ENCODE data around the gene ZNF18. TPM values are rescaled to one million over a fixed set of nuclear protein-coding genes. Genes with fewer than 3 reads are reported as not detected.
A peak's percentile ranks its signal among the peaks of the same experiment; 100 is the strongest.
"Not testable (repeated sequence)": the region's sequence is repeated elsewhere in the genome, so short reads cannot be mapped to it uniquely, and the experiment has no call there.

Gene ZNF18
- total RNA-seq, 1 donor from 2014 or later: 19.0 TPM

GRCh38 chr17:11986179-11986941 is 10.9 kb downstream of the ZNF18 start:
- DNase-seq: no peak

GRCh38 chr17:11981862-11982261 is 15.4 kb downstream of the ZNF18 start:
- no peak for DNase-seq

DNA sequence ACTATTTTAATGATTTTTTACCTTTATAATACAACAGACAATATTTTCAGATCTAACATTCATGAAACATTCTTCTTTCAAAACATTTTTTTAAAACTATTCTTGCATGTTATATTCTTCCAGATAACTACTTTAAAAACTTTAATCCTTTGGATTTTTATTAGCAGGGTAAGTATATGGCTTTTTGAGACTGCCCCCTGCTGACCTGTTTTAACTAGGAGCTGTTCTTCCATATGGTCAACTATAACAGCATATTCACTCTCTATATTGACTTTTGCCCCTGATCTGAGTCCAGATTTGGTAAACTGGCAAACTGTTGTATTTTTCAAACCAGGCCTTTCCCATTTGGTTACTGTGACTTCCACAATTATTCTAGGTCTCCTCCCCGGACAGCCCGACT is 16.5 kb downstream of the ZNF18 start:
- no peak for DNase-seq

GRCh38 chr17:11979795-11980194 is 17.5 kb downstream of the ZNF18 start:
- no peak for DNase-seq

DNA sequence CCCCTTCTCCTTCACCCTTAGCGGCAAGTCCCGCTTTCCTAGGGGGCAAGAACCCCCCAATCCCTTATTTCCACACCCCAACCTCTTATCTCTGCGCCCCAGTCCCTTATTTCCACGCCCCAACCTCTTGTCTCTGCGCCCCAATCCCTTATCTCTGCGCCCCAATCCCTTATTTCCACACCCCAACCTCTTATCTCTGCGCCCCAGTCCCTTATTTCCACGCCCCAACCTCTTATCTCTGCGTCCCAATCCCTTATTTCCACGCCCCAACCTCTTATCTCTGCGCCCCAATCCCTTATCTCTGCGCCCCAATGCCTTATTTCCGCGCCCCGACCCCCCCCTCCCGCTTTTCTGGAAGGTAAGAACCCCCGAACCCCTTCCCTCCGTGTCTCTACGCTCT is 24.5 kb downstream of the ZNF18 start:
- DNase-seq: not testable (repeated sequence)

GRCh38 chr17:11969565-11969964 is 27.7 kb downstream of the ZNF18 start:
- no peak for DNase-seq

GRCh38 chr17:11954936-11955335 is 42.3 kb downstream of the ZNF18 start:
- DNase-seq: no peak

GRCh38 chr17:11953924-11954323 is 43.4 kb downstream of the ZNF18 start:
- no peak for DNase-seq

DNA sequence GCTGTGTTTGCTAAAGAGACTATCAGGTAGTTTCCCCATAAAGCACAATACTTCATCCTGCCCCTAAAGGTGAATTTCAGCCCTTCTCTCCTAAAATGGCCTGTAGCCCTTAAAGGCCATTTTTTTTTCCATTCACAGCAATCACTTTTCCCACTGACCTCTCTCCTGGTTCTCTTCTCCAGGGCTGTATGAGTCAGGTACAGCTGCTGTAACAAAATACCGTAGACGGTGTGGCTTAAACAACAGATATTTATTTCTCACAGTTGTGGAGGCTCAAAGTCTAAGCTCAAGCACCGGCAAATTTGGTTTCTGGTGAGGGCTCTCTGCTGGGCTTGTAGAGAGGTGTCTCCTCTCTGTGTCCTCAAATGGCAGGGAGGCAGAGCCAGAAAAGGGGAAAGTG is 44.7 kb downstream of the ZNF18 start:
- DNase-seq: no peak

- DNase-seq: no peak
Observed at GRCh38 chr17:11950771-11951519, 46.3 kb downstream of the ZNF18 start.

DNA sequence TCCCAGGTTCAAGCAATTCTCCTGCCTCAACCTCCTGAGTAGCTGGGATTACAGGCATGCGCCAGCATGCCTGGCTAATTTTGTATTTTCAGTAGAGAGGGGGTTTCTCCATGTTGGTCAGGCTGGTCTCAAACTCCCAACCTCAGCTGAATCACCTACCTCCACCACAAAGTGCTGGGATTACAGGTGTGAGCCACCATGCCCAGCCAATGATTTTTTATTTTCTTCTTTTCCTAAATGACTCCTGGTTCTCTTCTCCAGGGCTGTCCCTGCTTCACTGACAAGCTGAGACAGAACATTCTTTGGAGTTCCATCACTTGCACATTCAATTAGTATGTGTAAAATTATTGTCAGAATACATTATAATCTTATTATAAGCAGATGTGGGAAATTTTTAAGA is 47.7 kb downstream of the ZNF18 start:
- not testable (repeated sequence) for DNase-seq

DNA sequence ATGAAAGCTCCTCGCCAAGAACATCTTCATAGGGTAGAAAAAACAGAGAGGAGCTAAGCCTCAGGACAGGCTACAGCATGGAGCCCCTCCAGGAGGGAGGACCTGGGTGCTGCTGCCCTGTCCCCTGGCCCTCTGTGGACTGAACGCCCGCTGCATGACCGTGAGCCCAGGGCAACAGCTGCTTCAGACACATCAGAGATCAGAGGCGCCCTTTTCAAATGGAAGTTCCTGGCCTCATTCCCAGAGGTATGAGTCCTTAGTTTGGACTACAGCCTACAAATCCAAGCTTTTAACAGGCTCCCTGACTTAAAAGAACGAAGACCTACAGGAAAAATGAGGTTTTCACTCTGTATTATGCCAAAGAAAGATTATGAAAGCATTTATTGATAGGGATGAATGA is 48.5 kb downstream of the ZNF18 start:
- peak; percentile 16 for DNase-seq

DNA sequence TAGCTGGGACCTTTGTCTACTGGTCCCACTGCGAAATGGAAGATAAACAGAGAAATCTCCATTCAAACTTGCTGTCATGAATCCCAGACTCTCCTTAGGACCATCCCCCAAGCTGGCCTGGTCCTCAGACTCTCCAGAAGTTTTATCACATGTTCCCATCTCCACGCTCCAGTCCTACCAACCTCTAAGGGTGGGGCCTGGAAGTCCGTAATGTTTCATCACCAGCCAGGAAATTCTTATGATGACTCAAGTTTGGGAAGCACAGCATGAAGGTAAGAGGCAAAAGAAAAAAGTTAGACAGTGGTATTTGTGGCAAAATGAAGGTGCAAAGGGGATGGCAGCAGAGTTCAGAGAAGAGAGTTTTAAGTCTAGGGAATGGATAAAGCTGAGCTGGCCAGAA is 52.7 kb downstream of the ZNF18 start:
- no peak for DNase-seq

GRCh38 chr17:11943759-11944347 is 53.4 kb downstream of the ZNF18 start:
- no peak for DNase-seq

GRCh38 chr17:11943086-11943485 is 54.2 kb downstream of the ZNF18 start:
- not testable (repeated sequence) for DNase-seq

GRCh38 chr17:11940904-11941303 is 56.4 kb downstream of the ZNF18 start:
- DNase-seq: no peak

DNA sequence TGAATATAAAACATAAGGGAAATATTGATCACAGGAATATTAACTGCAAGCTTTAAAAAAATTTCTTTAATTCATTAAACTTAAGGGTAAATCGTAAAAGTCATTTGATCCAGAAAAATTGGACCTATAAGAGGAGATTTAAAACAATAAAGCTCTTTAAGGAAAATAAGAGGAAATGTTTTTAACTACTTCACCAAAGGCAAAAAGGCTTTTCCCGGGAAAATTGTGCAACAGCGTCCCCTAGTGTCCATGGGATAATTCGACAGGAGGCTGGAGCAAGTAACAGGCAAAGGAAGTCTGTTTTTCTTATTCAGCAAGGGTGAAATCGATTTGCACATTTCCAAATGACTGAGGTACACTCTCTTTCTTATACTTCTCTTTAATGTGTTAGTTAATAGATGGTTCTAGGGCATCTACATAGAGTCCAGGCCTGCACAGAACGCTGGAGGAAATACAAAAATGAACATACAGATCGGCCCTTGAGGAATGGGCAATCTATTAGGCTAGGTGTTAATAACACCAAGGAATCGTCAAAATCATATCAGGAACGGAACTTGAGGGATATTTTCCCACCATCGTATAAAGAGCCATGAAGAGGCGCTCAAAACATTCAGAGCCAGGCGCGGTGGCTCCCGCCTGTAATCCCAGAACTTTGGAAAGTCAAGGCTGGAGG is 61.4 kb downstream of the ZNF18 start:
- DNase-seq: peak; percentile 26

- no peak for DNase-seq
Observed at GRCh38 chr17:11932337-11932898, 64.9 kb downstream of the ZNF18 start.

DNA sequence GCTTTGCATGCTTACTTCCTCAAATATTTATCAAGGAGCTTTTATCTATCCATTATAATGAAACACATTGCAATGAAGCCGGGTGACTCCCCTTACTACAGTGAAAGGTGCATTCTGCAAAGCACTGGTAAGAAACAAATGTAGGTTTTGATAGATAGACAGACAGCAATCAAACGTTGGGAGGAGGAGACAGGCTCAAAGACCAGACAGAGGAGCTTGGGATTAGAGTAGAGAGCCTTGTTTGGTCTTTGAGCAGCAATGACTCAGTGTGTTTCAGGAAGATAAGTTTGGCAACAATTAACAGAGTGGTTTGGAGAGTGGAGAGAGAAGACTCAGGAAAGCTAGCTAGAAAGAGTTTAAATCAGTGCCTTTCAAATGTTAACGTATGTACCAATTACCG is 68.8 kb downstream of the ZNF18 start:
- no peak for DNase-seq
